ENCODE measurements around the gene DNAH7. TPM values are rescaled to one million over a fixed set of nuclear protein-coding genes. Genes with fewer than 3 reads are reported as not detected.

DNAH7 gene
- total and polyA plus RNA-seq, 2 of the 4 experiments (the other 2 are of a cell fraction): 0.22 to 0.36 TPM

DNA sequence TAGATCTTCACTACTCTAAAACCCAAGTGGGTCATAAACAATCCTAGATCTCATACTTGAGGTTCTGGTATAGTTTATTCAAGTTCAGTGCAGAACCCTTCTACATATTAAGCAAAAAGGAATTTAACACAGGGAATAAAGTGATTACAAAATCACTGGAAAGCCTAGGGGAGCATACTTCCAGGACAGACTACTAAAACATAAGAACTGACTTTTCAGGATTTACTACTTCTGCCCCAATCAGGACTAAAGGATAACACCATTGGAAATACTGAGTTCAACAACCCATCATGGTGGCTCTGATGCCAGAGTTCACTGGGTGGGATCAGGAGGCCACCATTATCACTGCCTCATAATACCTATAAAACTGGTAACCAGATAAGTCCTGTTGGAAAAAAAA is 123.6 kb downstream of the DNAH7 start:
- Histone ChIP-seq H4K8ac (ENCODE audit: low read depth in 2 of 2, low read length in 2 of 2) (no peak overlapping the region), H3K36me3 (ENCODE audit: control insufficient read depth, insufficient read depth, low read length) (no peaks in the 10 kb centered on the region), H2AFZ (replicated peaks; ENCODE audit: low read length, poor library complexity) (no peak overlapping the region), H2AK9ac (replicated peaks; ENCODE audit: low read depth, low read length, poor library complexity) (no peak overlapping the region), H3K18ac (ENCODE audit: low read depth, low read length) (no peak overlapping the region), H3K9me1 (ENCODE audit: insufficient read depth, low read length) (no peaks in the 10 kb centered on the region), H4K20me1 (ENCODE audit: insufficient read depth, low read length) (no peaks in the 10 kb centered on the region), H2AK5ac (ENCODE audit: low read depth, low read length) (no peak overlapping the region), H3K4me3 (ENCODE audit: insufficient read depth, low read depth, low read length) (no peak overlapping the region), H3K14ac (replicated peaks; ENCODE audit: low read depth, low read length) (no peak overlapping the region), H2BK120ac (ENCODE audit: low read depth, low read length) (no peak overlapping the region), H3K27ac (ENCODE audit: insufficient read depth, low read length) (no peak overlapping the region), H3K27me3 (ENCODE audit: control insufficient read depth, insufficient read depth, low read length) (no peaks in the 10 kb centered on the region; the same call in 1 of the 2 replicates), H2BK5ac (ENCODE audit: low read depth, low read length, poor library complexity, severe bottlenecking) (no peak overlapping the region), H2BK15ac (ENCODE audit: low read depth, low read length) (no peak overlapping the region), H3K56ac (ENCODE audit: extremely low read depth, insufficient read depth, low read length) (no peak overlapping the region), H3K9me3 (ENCODE audit: control insufficient read depth, insufficient read depth, low read length) (no peaks in the 10 kb centered on the region), H3K79me1 (ENCODE audit: low read depth in 1 of 2, low read length in 2 of 2) (no peaks in the 10 kb centered on the region), H2BK20ac (ENCODE audit: low read depth, low read length) (no peak overlapping the region), H4K91ac (ENCODE audit: insufficient read depth, low read depth, low read length) (no peak overlapping the region), H3K4ac (ENCODE audit: low read depth, low read length) (no peak overlapping the region), H3K4me1 (ENCODE audit: control insufficient read depth, insufficient read depth, low read length) (no peaks in the 10 kb centered on the region), H3K9ac (ENCODE audit: low read depth, low read length) (no peak overlapping the region), H3K4me2 (ENCODE audit: low read depth, low read length) (no peak overlapping the region), H3K23ac (ENCODE audit: low read depth, low read length) (no peak overlapping the region), H4K5ac (ENCODE audit: low read depth, low read length) (no peak overlapping the region)
- TF ChIP-seq MXI1 (IDR thresholded peaks at IDR 0.05; ENCODE audit: borderline replicate concordance, low read depth, low read length) (no peak), BHLHE40 (IDR thresholded peaks at IDR 0.05; ENCODE audit: low read depth, low read length) (no peak), MAZ (IDR thresholded peaks at IDR 0.05; ENCODE audit: borderline replicate concordance, low read depth, low read length) (no peak), POLR2A (IDR thresholded peaks at IDR 0.05; ENCODE audit: low read depth, low read length) (no peak), USF2 (IDR thresholded peaks at IDR 0.05; ENCODE audit: low read depth, low read length) (no peak), RAD21 (IDR thresholded peaks at IDR 0.05; ENCODE audit: low read length) (no peak)
- no peak for DNase-seq
- in situ Hi-C loops (cut with MboI; ENCODE audit: low sequenced_read_pairs) (no loop called here), intact Hi-C loops (cut with micrococcal nuclease) (loop anchor here (10.0 kb wide), 1 partner anchor 120 kb away; the partner anchor contains the start of gene DNAH7), dilution Hi-C loops (cut with HindIII; ENCODE audit: low sequenced_read_pairs, unreplicated experiment) (no loop called here)
- peak; percentile 27; the same call in 1 of the 2 replicates for ATAC-seq (ENCODE audit: low read depth)
- CTCF ChIA-PET: interaction anchor here (0.6 kb wide), 1 partner anchor 122 kb away, joined by 3 read pairs; no protein-coding TSS in a partner anchor
- POLR2A ChIA-PET (ENCODE audit: unreplicated experiment): no interaction called here
- BruUV-seq (replicated peaks): no TSS peak

Data from IMR-90 (cell line).